KMS-11 (cell line): Measurements from ENCODE around the gene CCDC201.

Experiments used
- H2AFZ ChIP-seq: fragments of 200-600 bp; sonication (generic); 2 replicates; pipeline ENCODE4 v1.6.1; 2016; ENCODE audit warnings: antibody characterized with exemption, mixed run types, low read depth
- H3K27ac ChIP-seq: fragments of 200-600 bp; sonication (generic); 2 replicates; pipeline ENCODE4 v1.6.1; 2016; ENCODE audit warnings: mild to moderate bottlenecking, mixed run types
- H3K27me3 ChIP-seq: fragments of 200-600 bp; sonication (generic); 2 replicates; pipeline ENCODE4 v1.6.1; 2017; ENCODE audit warnings: mild to moderate bottlenecking, low read depth, mixed run types, moderate library complexity; ENCODE audit not compliant: insufficient read depth
- H3K36me3 ChIP-seq: fragments of 200-600 bp; sonication (generic); 2 replicates; pipeline ENCODE4 v1.6.1; 2017; ENCODE audit warnings: mild to moderate bottlenecking, mixed run types; ENCODE audit not compliant: insufficient read depth
- H3K4me1 ChIP-seq: fragments of 200-600 bp; sonication (generic); 2 replicates; pipeline ENCODE4 v1.6.1; 2016; ENCODE audit warnings: mild to moderate bottlenecking, low read depth, mixed run types; ENCODE audit not compliant: poor library complexity, severe bottlenecking
- H3K4me2 ChIP-seq: fragments of 200-600 bp; sonication (generic); 2 replicates; pipeline ENCODE4 v1.7.0; 2016; ENCODE audit warnings: mild to moderate bottlenecking, mixed run types
- H3K4me3 ChIP-seq: fragments of 200-600 bp; sonication (generic); IDR thresholded peaks from 2 replicates; pipeline ENCODE4 v1.6.1; 2017; ENCODE audit warnings: low read depth, low read length, mixed read lengths; ENCODE audit not compliant: insufficient read depth
- H3K79me2 ChIP-seq: fragments of 200-600 bp; sonication (generic); 2 replicates; pipeline ENCODE4 v1.6.1; 2016; ENCODE audit warnings: low read depth, mixed run types; ENCODE audit not compliant: insufficient read depth
- H3K9ac ChIP-seq: fragments of 200-600 bp; sonication (generic); 2 replicates; pipeline ENCODE4 v1.6.1; 2016; ENCODE audit warnings: mild to moderate bottlenecking, mixed run types
- H4K20me1 ChIP-seq: fragments of 200-600 bp; sonication (generic); 2 replicates; pipeline ENCODE4 v1.6.1; 2016; ENCODE audit warnings: mild to moderate bottlenecking, mixed run types; ENCODE audit not compliant: insufficient read depth
- CTCF ChIP-seq: fragments of 200-600 bp; sonication (generic); conservative IDR thresholded peaks from 2 replicates; pipeline ENCODE4 v1.6.1; 2017; ENCODE audit warnings: low read depth, mild to moderate bottlenecking, antibody characterized with exemption, low read length, moderate library complexity, mixed read lengths

CCDC201 gene

DNA sequence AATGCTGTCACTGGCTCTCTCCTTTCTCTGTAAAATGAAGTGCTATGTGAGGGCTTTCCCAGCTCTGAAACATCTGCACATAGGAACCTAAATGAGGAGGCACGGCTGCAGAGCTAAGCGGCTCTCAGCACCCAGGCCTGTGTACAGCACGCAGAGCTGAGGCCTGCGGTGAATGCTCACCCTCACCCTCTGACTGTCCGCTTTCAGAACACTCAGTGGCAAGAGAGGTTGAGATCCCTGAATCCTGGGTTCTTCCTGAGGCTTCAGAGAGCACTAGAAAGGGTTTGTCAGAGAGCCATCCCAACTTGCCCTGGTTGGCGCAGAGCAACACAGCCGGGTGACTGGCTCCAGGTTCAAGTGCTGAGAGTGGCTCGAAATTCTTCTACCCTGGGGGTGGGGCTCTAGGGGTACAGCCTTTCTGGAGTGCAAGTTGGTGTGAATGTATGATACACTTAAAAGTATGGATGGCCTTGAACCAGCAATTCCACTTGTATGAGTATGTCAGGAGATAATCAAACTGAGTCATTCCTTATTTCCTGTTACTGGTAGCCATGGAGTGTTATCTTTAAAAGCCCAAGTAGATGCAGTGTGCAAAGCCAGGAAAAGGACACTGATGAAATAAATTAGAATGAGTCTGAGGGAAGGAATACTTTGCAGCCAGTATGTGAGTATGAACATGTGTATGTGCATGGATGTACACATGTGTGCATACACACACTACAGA lies 1.7 kb upstream of the CCDC201 start:
- H3K4me1 ChIP-seq, result no peaks in the 10 kb centered on the region
- H3K27ac ChIP-seq, result no peak overlapping the region
- H3K36me3 ChIP-seq, result no peaks in the 10 kb centered on the region
- H3K79me2 ChIP-seq, result no peaks in the 10 kb centered on the region
- no peak for TF ChIP-seq CTCF
- H3K27me3 ChIP-seq, result no peaks in the 10 kb centered on the region
- no peak overlapping the region for H3K4me2 ChIP-seq
- no peak overlapping the region for H3K4me3 ChIP-seq
- H2AFZ ChIP-seq, result no peak overlapping the region
- H4K20me1 ChIP-seq, result no peaks in the 10 kb centered on the region
- H3K9ac ChIP-seq, result no peak overlapping the region

DNA sequence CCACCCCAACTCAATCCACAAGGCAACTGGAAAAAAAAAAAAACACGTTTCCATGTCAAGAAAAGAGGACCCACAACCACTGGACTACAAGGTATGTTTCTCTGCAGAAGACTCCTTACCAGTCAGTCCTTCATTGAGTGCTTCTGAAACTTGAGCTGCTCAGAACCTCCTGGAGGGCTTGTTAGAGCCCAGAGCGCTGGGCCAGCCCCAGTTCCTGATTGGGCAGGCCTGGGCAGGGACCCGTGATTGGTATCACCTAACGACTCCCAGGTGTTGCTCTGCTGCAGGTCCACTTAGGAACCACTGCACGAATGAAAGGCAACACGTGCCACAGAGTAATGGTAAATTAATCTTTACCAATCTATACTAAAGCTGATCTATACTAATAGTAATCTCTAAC lies 473 bp upstream of the CCDC201 start:
- H4K20me1 ChIP-seq, result no peaks in the 10 kb centered on the region
- no peaks in the 10 kb centered on the region for H3K79me2 ChIP-seq
- H2AFZ ChIP-seq, result no peak overlapping the region
- H3K4me1 ChIP-seq, result no peaks in the 10 kb centered on the region
- no peak overlapping the region for H3K9ac ChIP-seq
- no peak overlapping the region for H3K4me2 ChIP-seq
- H3K27ac ChIP-seq, result no peak overlapping the region
- no peak overlapping the region for H3K4me3 ChIP-seq
- TF ChIP-seq CTCF, result no peak
- no peaks in the 10 kb centered on the region for H3K27me3 ChIP-seq
- H3K36me3 ChIP-seq, result no peaks in the 10 kb centered on the region

DNA sequence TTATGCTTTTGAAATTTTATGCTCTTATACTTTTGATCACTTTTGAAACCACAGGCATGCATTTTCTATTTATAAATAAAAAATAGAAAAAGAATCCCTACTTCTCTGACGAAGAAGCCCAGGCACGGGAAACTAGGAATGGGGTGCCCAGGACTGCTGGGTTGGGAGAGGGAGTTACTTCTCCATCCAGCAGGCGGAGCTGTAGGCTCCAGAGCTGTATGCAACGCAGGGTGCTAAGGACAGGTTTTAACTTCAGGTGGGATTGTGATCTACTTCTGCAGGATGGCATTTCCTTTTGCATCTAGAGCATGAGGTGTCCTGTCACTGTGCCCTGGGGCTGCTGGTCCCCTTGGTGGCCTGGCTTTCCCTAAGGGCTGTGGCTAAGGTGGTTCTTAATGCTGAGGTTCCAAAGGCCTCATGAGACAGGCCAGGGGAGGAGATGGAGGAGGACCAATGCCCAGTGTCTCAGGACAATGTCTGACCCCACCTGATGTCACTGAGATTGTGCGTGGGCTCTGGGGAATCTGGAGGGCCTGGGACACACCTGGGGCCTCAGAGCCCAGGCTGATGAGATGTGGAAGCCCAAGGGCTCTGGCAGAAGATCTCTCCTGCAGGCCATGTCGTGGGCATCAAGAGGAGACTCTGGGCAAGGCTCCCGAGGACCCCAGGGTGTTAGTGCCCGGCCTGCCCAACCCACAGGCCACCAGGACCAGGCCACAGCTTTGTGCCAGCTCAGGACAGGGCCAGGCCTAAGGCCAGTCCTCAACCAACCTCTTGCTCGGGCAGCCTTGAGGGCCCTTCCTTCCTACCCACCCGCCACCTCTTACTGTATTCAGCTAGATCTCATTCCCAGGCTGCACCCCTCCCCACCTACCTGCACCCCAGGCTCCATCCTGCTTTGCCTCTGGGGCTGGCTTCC lies 507 bp downstream of the CCDC201 start:
- no peak overlapping the region for H2AFZ ChIP-seq

DNA sequence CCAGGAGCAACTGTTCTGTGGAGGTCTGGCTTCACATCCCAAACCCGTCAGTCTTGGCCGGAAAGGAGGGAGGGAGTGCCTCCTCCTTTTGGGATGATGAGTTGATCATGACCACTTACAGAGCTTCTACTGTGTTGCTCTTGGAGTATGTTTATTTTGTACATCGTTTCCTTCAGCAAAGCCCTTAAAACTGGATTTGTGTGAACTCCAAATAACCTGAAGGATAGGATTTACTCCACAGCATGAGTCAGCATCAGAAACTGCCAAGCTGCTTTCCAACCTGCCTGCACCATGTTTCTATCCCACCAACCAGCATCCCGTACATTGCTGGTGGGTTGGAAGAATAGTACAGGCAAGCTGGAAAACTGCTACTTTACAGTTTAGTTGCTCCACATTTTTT lies 3.5 kb downstream of the CCDC201 start:
- Histone ChIP-seq H3K36me3 (no peaks in the 10 kb centered on the region), H3K4me3 (no peak overlapping the region), H3K79me2 (no peaks in the 10 kb centered on the region), H4K20me1 (no peaks in the 10 kb centered on the region), H3K27me3 (no peaks in the 10 kb centered on the region), H3K9ac (no peak overlapping the region), H3K27ac (no peak overlapping the region), H2AFZ (no peak overlapping the region), H3K4me2 (no peak overlapping the region), H3K4me1 (no peaks in the 10 kb centered on the region)
- TF ChIP-seq CTCF, result no peak

More for the DNA sequence above, 507 bp downstream of the CCDC201 start:
- H3K27me3 ChIP-seq, result no peaks in the 10 kb centered on the region
- no peak overlapping the region for H3K4me2 ChIP-seq
- H3K4me3 ChIP-seq, result no peak overlapping the region
- H3K36me3 ChIP-seq, result no peaks in the 10 kb centered on the region
- peak; percentile 53 for TF ChIP-seq CTCF
- H3K27ac ChIP-seq, result no peak overlapping the region
- no peaks in the 10 kb centered on the region for H3K4me1 ChIP-seq
- no peak overlapping the region for H3K9ac ChIP-seq
- H4K20me1 ChIP-seq, result no peaks in the 10 kb centered on the region
- H3K79me2 ChIP-seq, result no peaks in the 10 kb centered on the region
